Neural progenitor cell (in vitro differentiated cells): Measurements from ENCODE around the gene SYF2.
"Not testable (repeated sequence)": the region's sequence is repeated elsewhere in the genome, so short reads cannot be mapped to it uniquely, and the experiment has no call there.

Experiments used
- EZH2 ChIP-seq: fragments of 200-600 bp; sonication (generic); IDR thresholded peaks from 2 replicates; pipeline ENCODE4 v1.6.1; 2017; ENCODE audit warnings: antibody characterized with exemption, mild to moderate bottlenecking, moderate library complexity
- EZH2phosphoT487 ChIP-seq: fragments of 200-600 bp; sonication (generic); IDR thresholded peaks from 2 replicates; pipeline ENCODE4 v1.6.1; 2017; ENCODE audit warnings: antibody characterized with exemption
- TF ChIP-seq, protein P1 (sequence below): fragments of 200-600 bp; sonication (generic); IDR thresholded peaks from 2 replicates; pipeline ENCODE4 v1.5.1; 2017; ENCODE audit warnings: antibody characterized with exemption, mild to moderate bottlenecking

DNA sequence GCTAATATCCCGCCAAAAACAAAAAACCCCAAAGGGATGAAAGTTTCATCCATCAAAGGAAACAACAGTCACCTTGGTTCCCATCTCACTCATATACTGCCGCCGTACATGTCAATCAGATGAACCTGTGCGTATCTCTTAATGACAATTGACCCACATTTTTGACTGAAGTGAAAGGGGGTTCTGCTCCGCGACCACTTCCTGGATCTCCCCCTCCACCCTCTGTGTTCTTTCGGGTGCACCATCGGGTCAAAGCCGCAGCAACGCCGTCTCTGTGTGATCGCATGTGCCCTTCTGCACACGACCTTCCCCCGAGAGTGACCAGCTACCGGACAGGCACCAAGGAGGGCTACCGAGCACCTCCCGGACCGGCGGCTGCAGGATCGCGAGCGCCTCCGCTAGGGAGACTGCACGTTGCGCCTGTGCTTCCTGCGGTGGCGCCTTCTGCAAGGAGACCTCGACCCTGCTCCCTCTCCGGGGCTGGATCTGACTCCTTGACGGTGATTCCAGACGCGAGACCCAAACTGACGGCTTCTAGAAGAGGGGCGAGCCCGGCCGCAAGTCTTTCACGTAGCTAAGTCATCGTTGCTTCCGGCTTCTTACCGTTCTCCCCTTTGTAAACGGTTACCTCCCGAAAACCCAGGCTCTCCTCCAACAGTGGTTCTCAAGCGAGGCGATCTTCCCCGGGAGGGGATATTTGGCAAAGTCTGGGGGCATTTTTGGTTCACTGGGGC lies 34.4 kb upstream of the SYF2 start:
- TF ChIP-seq, protein P1, sequence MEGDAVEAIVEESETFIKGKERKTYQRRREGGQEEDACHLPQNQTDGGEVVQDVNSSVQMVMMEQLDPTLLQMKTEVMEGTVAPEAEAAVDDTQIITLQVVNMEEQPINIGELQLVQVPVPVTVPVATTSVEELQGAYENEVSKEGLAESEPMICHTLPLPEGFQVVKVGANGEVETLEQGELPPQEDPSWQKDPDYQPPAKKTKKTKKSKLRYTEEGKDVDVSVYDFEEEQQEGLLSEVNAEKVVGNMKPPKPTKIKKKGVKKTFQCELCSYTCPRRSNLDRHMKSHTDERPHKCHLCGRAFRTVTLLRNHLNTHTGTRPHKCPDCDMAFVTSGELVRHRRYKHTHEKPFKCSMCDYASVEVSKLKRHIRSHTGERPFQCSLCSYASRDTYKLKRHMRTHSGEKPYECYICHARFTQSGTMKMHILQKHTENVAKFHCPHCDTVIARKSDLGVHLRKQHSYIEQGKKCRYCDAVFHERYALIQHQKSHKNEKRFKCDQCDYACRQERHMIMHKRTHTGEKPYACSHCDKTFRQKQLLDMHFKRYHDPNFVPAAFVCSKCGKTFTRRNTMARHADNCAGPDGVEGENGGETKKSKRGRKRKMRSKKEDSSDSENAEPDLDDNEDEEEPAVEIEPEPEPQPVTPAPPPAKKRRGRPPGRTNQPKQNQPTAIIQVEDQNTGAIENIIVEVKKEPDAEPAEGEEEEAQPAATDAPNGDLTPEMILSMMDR, result not testable (repeated sequence)
- not testable (repeated sequence) for TF ChIP-seq EZH2, EZH2phosphoT487
